Breast epithelium (tissue), 3 donors: Measurements from ENCODE around the gene P2RY12.

Source experiments
- POLR2A ChIP-seq: fragments of 450-650 bp; IDR thresholded peaks from one replicate; pipeline ENCODE4 v1.6.1; 2016; ENCODE audit warnings: antibody characterized with exemption, mild to moderate bottlenecking, moderate library complexity
- POLR2AphosphoS5 ChIP-seq, 3 donors: sonication (generic); formaldehyde crosslinking; IDR thresholded peaks; one replicate each; pipeline ENCODE4 v1.6.1; 2017; ENCODE audit warnings: antibody characterized with exemption in 3 of 3
- TF ChIP-seq, protein P1 (sequence below), 3 donors: fragments of 450-650 bp; IDR thresholded peaks; one replicate each; pipeline ENCODE4 v1.5.1; 2016 to 2017; ENCODE audit warnings: antibody characterized with exemption in 3 of 3, mild to moderate bottlenecking in 3 of 3, moderate library complexity in 3 of 3

- TF ChIP-seq, protein P1, sequence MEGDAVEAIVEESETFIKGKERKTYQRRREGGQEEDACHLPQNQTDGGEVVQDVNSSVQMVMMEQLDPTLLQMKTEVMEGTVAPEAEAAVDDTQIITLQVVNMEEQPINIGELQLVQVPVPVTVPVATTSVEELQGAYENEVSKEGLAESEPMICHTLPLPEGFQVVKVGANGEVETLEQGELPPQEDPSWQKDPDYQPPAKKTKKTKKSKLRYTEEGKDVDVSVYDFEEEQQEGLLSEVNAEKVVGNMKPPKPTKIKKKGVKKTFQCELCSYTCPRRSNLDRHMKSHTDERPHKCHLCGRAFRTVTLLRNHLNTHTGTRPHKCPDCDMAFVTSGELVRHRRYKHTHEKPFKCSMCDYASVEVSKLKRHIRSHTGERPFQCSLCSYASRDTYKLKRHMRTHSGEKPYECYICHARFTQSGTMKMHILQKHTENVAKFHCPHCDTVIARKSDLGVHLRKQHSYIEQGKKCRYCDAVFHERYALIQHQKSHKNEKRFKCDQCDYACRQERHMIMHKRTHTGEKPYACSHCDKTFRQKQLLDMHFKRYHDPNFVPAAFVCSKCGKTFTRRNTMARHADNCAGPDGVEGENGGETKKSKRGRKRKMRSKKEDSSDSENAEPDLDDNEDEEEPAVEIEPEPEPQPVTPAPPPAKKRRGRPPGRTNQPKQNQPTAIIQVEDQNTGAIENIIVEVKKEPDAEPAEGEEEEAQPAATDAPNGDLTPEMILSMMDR (IDR thresholded peaks at IDR 0.05): no peak
- no peak for TF ChIP-seq POLR2A
- no peak for TF ChIP-seq POLR2AphosphoS5 (IDR thresholded peaks at IDR 0.05)
These were observed 69.4 kb downstream of the P2RY12 start for GRCh38 chr3:151315136-151315535.
